ENCODE results near the gene STEAP3.

STEAP3 gene

GRCh38 chr2:119223521-119224390, at the start of gene STEAP3:
STEAP3 (plus strand) TSS chr2:119223834; CDS start chr2:119231013, 7,179 bp downstream.
- peak; percentile 26 for DNase-seq

GRCh38 chr2:119174216-119174992, 49.2 kb upstream of the STEAP3 start:
- peak; percentile 70 for DNase-seq

GRCh38 chr2:119174993-119175347, 48.7 kb upstream of the STEAP3 start:
- DNase-seq: no peak

- no peak for DNase-seq
Measured at GRCh38 chr2:119175517-119175916, 48.1 kb upstream of the STEAP3 start.

- no peak for DNase-seq
Measured at GRCh38 chr2:119177171-119177837, 46.3 kb upstream of the STEAP3 start.

- no peak for DNase-seq
Measured at GRCh38 chr2:119177838-119178190, 45.8 kb upstream of the STEAP3 start.

GRCh38 chr2:119178776-119179175, 44.9 kb upstream of the STEAP3 start:
- DNase-seq: no peak

GRCh38 chr2:119179202-119179601, 44.4 kb upstream of the STEAP3 start:
- DNase-seq: no peak

- no peak for DNase-seq
Measured at GRCh38 chr2:119179991-119180390, 43.6 kb upstream of the STEAP3 start.

GRCh38 chr2:119180892-119181291, 42.7 kb upstream of the STEAP3 start:
- DNase-seq: no peak

- no peak for DNase-seq
Measured at GRCh38 chr2:119181391-119181790, 42.2 kb upstream of the STEAP3 start.

- DNase-seq: no peak
Measured at GRCh38 chr2:119181791-119182445, 41.7 kb upstream of the STEAP3 start.

GRCh38 chr2:119184512-119184911, 39.1 kb upstream of the STEAP3 start:
- no peak for DNase-seq

- DNase-seq: no peak
Measured at GRCh38 chr2:119190321-119191111, 33.1 kb upstream of the STEAP3 start.

- no peak for DNase-seq
Measured at GRCh38 chr2:119192893-119193292, 30.7 kb upstream of the STEAP3 start.

GRCh38 chr2:119195001-119195400, 28.6 kb upstream of the STEAP3 start:
- no peak for DNase-seq

- DNase-seq: no peak
Measured at GRCh38 chr2:119195887-119196286, 27.7 kb upstream of the STEAP3 start.

GRCh38 chr2:119196301-119197125, 27.1 kb upstream of the STEAP3 start:
- DNase-seq: no peak

GRCh38 chr2:119197126-119197405, 26.6 kb upstream of the STEAP3 start:
- no peak for DNase-seq

- no peak for DNase-seq
Measured at GRCh38 chr2:119197529-119198239, 25.9 kb upstream of the STEAP3 start.

Data from stimulated activated CD4-positive, alpha-beta T cell treated with anti-CD3 and anti-CD28 coated beads, Interleukin-15, amount 100 ng/mL, for 24 hours (primary cell).